GM18907 (cell line): Measurements from ENCODE around the gene POLR2J2.
"Not testable (repeated sequence)": the region's sequence is repeated elsewhere in the genome, so short reads cannot be mapped to it uniquely, and the experiment has no call there.

Experiments
- ATAC-seq: cut with Tn5 transposase; IDR thresholded peaks from one replicate; pipeline ENCODE4 v1.9.1; 2021; ENCODE audit warnings: mild to moderate bottlenecking, moderate library complexity; ENCODE audit not compliant: unreplicated experiment

The POLR2J2 gene

DNA sequence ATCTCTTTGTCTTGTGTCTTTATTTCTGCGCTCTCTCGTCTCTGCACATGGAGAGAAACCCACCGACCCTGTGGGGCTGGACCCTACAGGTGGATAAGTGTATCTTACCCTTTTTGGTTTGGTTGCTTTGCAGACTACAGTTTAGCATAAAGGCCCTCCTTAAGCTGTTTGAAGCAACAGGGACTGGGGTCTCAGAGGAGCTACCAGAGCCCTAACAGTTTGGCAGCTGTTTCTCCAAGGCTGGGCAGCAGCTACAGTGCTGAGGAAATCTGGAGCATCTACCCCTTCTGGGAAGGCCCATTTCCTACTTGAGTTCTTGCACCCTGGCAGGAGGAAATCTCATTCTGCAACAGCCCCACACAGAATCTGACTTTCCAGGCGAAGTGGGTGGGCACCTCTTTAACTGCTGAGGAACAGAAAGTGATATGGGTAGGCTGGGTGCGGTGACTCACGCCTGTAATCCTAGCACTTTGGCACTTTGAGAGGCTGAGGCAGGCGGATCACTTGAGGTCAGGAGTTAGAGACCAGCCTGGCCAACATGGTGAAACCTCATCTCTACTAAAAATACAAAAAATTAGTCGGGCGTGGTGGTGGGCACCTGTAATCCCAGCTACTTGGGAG is 2.1 kb upstream of the POLR2J2 start:
- ATAC-seq, result not testable (repeated sequence)

DNA sequence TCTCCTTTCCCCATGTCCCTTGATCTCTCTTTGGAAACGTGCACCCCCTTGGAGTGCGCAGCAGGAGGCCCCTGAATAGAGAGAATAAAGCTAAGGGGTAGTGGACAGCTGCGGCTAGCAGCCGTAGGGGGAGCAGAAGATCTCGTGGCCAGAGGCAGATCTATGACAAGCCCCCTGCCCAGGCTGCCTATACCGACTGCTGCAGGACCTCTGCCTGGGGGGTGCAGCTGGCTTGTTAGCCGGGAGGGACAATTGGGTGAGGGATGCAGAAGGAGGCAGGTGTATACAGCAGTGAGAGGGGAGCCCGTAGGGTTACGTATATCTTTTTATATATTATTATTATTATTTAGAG is 469 bp upstream of the POLR2J2 start:
- ATAC-seq, result peak; percentile 32

DNA sequence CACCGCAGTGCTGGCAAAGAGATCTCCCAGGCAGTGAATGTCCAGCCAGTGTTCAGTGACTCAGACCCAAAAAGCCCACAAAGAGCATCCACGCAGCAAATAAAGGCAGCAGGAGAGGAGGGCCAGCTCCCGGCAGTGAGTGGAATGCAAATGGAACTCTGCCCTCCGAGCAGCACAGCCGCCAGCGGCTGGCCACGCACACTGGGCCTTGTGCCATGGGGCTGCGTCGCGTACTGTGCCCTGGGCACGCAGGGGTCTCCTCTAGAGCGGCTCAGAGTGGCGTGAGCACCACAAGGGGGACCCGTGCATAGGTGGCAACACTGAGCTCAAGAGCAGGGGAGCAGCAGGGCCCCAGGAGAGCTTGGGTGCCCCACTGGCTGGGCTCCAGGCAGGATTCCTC is 3.9 kb downstream of the POLR2J2 start:
- not testable (repeated sequence) for ATAC-seq

DNA sequence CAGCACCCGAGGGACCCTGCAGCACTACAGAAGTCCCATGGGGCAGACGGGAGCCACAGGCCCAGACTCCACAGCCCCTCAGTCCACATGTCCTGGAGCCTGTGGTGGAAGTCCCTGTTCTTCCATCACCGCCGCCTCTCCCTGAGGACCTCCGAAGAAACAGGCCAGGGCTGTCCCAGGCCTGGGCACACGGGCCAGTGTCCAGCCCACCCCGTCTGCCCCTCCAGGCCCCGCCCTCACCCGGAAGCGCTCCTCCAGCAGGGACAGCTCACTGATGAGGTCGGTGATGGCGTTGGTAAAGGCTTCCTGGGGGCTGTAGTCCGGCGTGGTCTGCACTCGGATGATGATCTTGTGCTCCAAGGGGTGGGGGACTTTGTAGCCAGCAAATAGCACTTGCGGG is 4.6 kb downstream of the POLR2J2 start:
- not testable (repeated sequence) for ATAC-seq

DNA sequence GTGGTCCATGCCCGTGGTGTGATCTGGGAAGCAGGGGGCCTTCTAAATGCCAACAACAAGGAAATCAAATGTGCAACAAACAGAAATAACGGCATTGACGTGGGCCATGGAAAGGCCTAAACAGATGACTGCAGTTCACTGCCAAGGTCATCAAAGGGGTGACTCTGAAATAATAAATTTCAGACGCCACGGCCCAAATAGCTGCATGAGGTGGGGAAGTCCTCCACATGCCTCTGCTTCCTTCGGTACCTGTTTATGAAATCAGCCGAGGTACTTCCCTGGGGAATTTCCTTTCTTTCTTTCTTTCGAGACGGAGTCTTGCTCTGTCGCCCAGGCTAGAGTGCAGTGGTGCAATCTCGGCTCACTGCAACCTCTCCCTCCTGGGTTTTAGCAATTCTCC is 6.7 kb downstream of the POLR2J2 start:
- ATAC-seq, result not testable (repeated sequence)

DNA sequence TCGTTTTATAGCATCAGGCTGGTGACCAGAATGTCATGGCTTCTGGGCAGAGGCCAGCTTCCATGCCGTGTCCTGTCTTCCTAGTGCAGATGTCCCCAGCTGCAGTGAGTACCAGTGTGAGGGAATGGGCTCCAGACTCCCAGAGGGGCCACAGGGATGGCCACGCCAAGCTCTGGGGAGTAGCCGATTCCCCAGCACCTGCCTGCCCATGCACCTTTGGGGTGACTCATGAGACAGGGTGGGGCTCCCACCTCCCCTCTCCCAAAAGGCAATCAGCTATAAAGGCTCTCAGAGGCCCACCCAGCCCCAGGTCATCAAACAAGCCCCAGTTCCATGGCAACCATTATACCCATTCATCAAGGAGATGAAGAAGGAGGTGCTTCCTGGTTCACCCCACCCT is 21.5 kb downstream of the POLR2J2 start, which contains the start of gene SPDYE2B:
SPDYE2B (plus strand) TSS at position 396 of the 400 bp plus-strand sequence. CDS start 2,030 bp downstream, outside the sequence.
- not testable (repeated sequence) for ATAC-seq

DNA sequence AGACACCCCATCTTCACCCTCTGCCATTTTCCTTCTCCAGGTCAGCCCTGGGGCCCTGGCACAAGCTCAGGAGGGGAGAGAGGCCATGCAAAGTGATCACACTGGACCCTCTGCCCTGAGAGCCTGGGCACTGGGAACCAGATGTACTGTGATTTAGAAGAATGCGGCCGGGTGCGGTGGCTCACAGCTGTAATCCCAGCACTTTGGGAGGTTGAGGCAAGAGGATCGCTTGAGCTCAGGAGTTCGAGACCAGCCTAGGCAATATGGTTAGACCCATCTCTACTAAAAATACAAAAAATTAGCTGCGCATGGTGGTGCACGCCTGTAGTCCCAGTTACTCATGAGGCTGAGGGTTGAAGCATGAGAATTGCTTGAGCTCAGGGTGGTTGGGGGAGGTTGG is 23.6 kb downstream of the POLR2J2 start:
- not testable (repeated sequence) for ATAC-seq

DNA sequence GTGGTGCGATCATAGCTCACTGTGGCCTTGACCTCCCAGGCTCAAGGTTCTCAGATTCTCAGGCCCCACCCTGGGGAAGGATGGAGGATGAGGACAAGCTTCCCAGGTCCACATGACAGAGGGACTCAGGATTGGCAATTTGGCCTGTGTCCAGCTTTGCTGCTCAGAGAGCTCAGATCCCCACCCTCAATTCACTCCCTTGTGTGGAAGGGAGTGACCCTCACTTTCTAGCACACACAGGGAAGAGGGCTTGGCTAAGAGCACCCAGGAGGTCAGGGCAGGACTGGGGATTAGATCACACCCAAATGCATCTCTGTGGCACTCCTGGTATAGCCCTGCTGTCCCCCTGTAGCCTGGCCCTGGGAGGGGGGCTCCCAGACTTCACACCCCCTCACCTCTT is 28.1 kb downstream of the POLR2J2 start:
- ATAC-seq, result not testable (repeated sequence)

DNA sequence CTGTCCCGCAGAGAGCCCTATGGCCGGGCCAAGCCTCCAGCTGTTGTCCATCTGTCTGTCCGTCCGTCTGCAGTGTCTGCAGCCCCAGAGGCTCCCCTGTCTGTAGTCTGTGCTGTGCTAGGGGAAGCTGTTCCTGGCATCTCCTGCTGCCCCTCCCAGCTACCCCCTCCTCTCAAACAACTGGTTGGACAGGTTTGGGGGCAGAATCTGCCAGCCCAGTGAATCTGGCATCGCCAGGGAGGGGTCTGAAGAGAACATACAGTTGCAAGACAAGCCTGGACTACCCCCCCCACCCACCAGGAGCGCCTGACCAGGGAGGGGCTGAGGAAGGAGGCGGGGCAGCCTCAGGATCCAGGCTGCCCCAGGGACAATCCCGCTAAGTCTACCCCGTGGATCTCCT is 28.8 kb downstream of the POLR2J2 start, which contains the start of gene UPK3BL1:
UPK3BL1 (minus strand) TSS at position 101 of the 400 bp plus-strand sequence; CDS start at position 51, 50 bp downstream.
- ATAC-seq, result not testable (repeated sequence)

DNA sequence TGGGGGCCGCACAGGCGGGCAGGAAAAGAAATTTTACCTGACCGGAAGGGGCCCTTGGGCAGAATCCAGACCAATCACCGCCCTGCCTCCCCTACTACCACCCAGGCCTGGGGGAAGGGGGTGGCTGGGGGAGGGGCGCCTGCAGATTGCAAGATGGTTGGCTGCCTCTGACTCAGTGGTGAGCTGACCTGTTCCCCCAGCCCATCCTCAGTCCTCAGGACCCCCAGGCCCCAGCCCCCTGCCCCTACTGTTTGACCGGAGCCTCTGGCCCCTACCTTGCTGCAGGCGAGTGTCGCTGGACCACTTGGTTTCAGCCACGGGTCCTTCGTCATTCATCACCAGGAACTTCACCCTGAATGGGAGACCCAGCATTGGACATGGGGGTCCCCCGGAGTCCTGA is 32.6 kb downstream of the POLR2J2 start:
- ATAC-seq, result peak; percentile 8

DNA sequence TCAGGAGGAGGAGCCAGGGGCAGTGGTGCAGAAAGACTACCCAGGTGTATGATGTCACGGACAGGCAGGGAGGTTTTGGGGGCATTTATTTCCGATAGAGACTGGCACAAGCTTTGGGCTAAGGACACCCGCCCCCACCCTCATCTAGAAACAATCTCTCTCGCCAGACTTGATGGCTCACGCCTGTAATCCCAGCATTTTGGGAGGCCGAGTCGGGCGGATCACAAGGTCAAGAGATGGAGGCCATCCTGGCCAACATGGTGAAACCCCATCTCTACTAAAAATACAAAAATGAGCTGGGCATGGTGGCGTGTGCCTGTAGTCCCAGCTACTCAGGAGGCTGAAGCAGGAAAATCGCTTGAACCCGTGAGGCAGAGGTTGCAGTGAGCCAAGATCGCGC is 34.5 kb downstream of the POLR2J2 start:
- not testable (repeated sequence) for ATAC-seq

DNA sequence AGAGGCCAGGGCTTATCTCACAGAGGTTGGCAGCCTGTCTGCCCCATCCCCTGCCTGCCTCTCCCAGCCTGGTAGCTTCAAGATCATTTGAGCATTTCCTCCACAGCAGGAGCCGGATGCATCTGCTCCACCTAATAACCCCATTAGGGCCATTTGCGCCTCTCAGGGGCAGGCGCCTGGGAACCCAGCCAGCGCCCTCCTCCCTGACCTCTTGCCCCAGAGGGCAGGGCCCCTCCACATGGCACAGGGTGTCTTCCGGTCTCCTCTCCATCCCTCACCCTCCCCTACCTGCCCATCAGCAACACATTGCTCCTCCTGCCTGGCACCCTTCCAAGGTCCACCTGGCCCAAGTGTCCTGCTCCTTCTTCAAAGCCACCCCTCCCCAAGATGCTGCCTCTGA is 36.1 kb downstream of the POLR2J2 start:
- ATAC-seq, result not testable (repeated sequence)

DNA sequence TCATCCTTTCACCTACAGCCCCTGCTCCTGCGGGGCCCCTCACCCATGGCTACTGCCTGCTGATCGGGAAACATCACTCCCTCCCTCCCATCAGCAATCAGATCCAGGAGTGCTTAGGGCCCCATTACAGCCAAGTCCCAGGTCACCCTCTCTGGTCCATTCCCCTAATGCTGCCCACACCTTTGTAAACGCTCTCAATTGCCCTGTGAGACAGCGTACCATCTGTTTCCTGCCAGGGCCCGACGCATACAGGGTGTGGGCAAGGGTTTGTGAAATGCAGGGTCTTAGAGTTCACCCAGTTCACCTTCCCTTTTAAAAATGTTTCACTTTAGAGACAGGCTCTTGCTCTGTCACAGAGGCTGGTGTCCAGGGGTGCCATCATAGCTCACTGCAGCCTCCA is 37.2 kb downstream of the POLR2J2 start:
- not testable (repeated sequence) for ATAC-seq

DNA sequence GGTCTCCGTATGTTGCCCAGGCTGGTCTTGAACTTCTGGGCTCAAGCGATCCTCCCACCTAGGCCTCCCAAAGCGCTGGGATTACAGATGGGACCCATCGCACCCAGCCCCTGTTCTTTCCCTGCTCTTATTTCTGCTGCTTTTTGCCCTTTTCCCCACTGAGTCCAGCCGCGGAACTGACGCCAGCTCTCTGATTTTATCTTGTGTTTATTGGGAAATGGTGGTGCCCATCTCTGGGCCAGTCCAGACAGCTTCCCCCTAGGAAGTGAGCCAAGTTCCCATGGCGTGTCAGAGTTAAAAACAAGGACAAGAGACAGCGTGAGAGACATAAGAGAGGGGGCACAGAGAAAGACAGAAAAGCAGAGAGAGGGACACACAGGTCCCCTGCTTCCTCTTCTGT is 40.8 kb downstream of the POLR2J2 start:
- not testable (repeated sequence) for ATAC-seq

DNA sequence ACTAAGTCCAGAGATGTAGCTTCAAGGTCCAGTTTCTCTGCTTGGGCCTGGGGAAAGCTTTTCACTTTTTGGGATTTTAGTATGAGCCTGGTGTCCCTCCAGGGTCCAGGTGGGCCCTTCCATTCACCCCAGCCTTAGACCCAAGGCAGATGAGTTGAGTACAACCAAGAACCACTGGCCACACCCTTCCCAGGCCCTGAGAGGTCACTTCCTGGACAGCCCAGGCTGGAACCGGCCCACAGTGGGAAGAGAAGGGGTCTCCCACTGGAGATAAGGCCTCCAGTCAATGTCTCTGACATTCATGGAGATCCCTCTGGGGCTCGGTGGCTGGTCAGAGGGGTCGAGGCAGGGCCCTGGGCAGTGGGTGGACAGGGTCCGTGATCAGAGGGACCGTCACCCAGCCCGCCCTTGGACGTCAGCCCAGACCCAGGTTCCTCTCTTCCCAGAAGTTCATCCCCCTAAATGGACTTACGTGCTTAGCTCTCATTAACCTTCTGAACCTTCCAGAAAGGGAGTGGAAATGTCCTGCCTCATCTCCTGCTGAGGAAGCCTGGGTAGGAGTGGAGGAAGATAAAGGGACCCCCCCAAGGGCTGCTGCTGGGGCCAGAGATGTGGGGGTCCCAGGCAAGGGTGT is 44.1 kb downstream of the POLR2J2 start:
- ATAC-seq, result not testable (repeated sequence)

DNA sequence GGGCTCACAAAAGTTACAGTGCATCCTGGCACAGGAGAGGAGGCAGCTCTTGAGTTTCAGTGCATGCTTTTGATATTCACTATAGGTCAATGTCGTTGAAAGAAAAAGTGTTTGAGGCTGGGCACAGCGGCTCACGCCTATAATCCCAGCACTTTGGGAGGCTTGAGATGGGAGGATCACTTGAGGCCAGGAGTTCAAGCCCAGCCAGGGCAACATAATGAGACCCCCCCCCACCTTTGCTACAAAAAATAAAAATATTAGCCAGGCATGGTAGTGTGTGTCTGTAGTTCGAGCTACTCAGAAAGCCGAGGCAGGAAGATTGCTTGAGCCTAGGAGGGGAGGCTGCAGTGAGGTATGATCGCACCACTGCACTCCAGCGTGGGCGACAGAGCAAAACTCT is 53.3 kb downstream of the POLR2J2 start:
- ATAC-seq, result not testable (repeated sequence)

DNA sequence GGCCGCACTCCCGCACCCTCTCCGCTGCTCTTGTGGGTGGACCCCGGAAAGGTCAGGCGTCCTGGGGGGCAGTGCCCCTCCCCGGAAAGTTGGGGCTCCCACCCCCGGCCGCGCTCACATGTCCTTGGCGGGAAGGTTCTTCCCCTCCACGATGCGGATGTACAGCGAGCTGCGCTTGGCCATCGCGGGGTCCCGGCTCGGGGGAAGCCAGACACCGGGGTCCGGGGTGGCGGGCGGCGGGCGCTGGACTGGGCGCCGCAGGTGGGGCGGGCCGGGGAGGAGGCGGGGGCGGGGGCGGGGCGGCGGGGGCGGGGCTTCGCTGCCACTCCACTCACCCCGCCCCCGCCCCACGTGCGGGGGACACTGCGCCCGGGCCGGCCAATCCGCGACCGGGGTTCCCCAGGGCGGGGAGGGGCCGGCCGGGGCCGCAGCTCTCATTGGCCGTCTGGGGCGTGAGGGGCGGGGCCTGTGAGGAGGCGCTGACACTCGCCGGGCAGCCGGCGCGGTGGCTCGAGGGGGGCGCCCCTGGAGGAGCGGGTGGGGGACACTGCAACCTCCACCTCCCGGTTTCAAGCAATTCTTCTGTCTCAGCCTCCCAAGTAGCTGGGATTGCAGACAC is 54.8 kb downstream of the POLR2J2 start, which contains the start of gene RASA4:
RASA4 (minus strand) TSS at position 250 of the 619 bp plus-strand sequence; CDS start at position 183, 67 bp downstream.
- ATAC-seq, result peak; percentile 62
